ENCODE measurements around the gene MAN1C1.

MAN1C1 gene

DNA sequence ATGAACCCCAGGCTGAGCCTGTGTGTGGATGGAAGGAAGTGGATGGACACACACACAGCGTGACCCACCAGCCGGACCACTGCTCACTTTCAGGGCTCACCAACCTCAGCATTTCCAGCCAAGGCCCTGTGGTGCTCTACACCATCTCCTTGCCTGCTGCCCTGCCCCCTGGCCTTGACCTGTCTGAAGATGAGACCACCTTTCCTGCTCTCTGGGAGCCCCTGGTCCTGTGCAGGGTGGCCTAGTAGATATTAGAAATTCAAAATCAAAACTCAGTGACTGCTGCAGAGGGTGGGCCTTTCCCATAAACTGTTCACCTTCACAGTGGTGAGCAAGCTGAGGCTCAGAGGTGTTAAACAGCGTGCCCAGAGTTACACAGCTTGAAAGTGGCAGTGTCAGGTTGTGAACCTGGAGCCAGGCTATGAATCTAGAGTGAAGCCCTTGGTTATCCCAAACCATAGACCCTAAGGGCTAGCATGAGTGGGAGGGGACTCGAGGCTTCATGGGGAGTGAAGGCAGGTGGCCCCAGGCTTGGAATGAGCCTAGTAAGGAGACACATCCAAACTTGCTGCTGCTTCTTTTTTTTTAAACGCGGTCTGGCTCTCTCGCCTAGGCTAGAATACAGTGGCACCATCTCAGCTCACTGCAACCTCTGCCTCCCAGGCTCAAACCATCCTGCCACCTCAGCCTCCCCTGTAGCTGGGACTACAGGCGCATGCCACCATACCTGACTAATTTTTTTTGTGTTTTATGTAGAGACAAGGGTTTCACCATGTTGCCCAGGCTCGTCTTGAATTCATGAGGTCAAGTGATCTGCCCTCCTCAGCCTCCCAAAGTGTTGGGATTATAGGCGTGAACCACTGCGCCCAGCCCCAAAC is 41.5 kb downstream of the MAN1C1 start:
- TF ChIP-seq ISL1 (CRISPR knock-in tag; IDR thresholded peaks at IDR 0.05) (no peak), TCF4 (CRISPR knock-in tag; IDR thresholded peaks at IDR 0.05; ENCODE audit: borderline replicate concordance) (no peak), CSDC2 (CRISPR knock-in tag; IDR thresholded peaks at IDR 0.05) (no peak), BACH2 (CRISPR knock-in tag; IDR thresholded peaks at IDR 0.05; ENCODE audit: borderline replicate concordance) (no peak), TOX (CRISPR knock-in tag; IDR thresholded peaks at IDR 0.05; ENCODE audit: borderline replicate concordance) (no peak), GLIS3 (CRISPR knock-in tag; IDR thresholded peaks at IDR 0.05) (no peak), ZNF565 (CRISPR knock-in tag; conservative IDR thresholded peaks at IDR 0.05; ENCODE audit: low read depth) (no peak), ZC3H10 (CRISPR knock-in tag; IDR thresholded peaks at IDR 0.05) (no peak), SNAI2 (CRISPR knock-in tag; IDR thresholded peaks at IDR 0.05) (no peak), ZFP30 (CRISPR knock-in tag; IDR thresholded peaks at IDR 0.05) (no peak), RARB (CRISPR knock-in tag; IDR thresholded peaks at IDR 0.05) (no peak), ARNTL (CRISPR knock-in tag; IDR thresholded peaks at IDR 0.05; ENCODE audit: borderline replicate concordance, low read depth) (no peak), ZNF70 (CRISPR knock-in tag; IDR thresholded peaks at IDR 0.05) (no peak)
- TF ChIP-seq, protein P1, sequence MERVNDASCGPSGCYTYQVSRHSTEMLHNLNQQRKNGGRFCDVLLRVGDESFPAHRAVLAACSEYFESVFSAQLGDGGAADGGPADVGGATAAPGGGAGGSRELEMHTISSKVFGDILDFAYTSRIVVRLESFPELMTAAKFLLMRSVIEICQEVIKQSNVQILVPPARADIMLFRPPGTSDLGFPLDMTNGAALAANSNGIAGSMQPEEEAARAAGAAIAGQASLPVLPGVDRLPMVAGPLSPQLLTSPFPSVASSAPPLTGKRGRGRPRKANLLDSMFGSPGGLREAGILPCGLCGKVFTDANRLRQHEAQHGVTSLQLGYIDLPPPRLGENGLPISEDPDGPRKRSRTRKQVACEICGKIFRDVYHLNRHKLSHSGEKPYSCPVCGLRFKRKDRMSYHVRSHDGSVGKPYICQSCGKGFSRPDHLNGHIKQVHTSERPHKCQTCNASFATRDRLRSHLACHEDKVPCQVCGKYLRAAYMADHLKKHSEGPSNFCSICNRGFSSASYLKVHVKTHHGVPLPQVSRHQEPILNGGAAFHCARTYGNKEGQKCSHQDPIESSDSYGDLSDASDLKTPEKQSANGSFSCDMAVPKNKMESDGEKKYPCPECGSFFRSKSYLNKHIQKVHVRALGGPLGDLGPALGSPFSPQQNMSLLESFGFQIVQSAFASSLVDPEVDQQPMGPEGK (CRISPR knock-in tag; IDR thresholded peaks at IDR 0.05; ENCODE audit: borderline replicate concordance): no peak
- TF ChIP-seq, protein P2, sequence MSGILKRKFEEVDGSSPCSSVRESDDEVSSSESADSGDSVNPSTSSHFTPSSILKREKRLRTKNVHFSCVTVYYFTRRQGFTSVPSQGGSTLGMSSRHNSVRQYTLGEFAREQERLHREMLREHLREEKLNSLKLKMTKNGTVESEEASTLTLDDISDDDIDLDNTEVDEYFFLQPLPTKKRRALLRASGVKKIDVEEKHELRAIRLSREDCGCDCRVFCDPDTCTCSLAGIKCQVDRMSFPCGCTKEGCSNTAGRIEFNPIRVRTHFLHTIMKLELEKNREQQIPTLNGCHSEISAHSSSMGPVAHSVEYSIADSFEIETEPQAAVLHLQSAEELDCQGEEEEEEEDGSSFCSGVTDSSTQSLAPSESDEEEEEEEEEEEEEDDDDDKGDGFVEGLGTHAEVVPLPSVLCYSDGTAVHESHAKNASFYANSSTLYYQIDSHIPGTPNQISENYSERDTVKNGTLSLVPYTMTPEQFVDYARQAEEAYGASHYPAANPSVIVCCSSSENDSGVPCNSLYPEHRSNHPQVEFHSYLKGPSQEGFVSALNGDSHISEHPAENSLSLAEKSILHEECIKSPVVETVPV (CRISPR knock-in tag; IDR thresholded peaks at IDR 0.05): no peak
- TF ChIP-seq, protein P3, sequence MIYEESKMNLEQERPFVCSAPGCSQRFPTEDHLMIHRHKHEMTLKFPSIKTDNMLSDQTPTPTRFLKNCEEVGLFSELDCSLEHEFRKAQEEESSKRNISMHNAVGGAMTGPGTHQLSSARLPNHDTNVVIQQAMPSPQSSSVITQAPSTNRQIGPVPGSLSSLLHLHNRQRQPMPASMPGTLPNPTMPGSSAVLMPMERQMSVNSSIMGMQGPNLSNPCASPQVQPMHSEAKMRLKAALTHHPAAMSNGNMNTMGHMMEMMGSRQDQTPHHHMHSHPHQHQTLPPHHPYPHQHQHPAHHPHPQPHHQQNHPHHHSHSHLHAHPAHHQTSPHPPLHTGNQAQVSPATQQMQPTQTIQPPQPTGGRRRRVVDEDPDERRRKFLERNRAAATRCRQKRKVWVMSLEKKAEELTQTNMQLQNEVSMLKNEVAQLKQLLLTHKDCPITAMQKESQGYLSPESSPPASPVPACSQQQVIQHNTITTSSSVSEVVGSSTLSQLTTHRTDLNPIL (CRISPR knock-in tag; IDR thresholded peaks at IDR 0.05; ENCODE audit: low read depth): no peak
- TF ChIP-seq, protein P4, sequence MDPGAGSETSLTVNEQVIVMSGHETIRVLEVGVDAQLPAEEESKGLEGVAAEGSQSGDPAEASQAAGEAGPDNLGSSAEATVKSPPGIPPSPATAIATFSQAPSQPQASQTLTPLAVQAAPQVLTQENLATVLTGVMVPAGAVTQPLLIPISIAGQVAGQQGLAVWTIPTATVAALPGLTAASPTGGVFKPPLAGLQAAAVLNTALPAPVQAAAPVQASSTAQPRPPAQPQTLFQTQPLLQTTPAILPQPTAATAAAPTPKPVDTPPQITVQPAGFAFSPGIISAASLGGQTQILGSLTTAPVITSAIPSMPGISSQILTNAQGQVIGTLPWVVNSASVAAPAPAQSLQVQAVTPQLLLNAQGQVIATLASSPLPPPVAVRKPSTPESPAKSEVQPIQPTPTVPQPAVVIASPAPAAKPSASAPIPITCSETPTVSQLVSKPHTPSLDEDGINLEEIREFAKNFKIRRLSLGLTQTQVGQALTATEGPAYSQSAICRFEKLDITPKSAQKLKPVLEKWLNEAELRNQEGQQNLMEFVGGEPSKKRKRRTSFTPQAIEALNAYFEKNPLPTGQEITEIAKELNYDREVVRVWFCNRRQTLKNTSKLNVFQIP (CRISPR knock-in tag; IDR thresholded peaks at IDR 0.05; ENCODE audit: borderline replicate concordance, low read depth): no peak
- no peak for ATAC-seq

DNA sequence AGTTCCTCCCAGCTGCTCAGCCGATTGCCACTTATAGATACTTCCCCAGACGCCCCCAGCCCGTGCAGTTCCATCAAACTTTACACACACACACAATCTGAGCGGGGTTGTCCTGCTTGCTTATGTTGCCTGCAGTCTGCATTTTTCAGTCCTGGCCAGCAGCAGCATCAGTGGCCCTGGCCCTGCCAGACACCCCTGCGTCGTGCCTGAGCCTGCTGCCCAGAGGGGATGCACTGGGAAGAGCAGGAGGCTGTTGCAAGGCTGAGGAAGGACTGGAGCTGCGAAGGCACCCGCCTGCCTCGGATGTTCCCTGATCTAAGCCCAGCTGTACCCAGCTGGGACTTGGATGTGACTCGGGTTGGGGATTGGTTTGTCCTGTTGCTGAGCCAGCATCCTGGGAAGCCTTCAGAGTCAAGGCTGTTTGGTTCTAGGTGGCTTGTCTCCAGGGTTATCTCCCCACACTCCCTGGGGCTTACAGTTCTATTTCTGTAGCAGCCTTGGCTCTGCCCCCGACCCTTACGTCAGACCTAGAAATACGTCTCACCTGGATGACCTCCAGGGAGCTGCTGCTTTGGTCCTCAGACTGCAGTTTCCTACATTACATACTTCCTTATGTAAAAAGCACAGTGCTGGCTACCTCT is 42.3 kb downstream of the MAN1C1 start:
- ATAC-seq: peak; percentile 32; the same call in 2 of the 3 replicates
- TF ChIP-seq SNAI2 (CRISPR knock-in tag; IDR thresholded peaks at IDR 0.05) (no peak), TCF4 (CRISPR knock-in tag; IDR thresholded peaks at IDR 0.05; ENCODE audit: borderline replicate concordance) (no peak), ZNF70 (CRISPR knock-in tag; IDR thresholded peaks at IDR 0.05) (no peak), ZNF565 (CRISPR knock-in tag; conservative IDR thresholded peaks at IDR 0.05; ENCODE audit: low read depth) (no peak), ESRRG (CRISPR knock-in tag; IDR thresholded peaks at IDR 0.05) (no peak), ZC3H10 (CRISPR knock-in tag; IDR thresholded peaks at IDR 0.05) (no peak), GLIS3 (CRISPR knock-in tag; IDR thresholded peaks at IDR 0.05) (no peak), OSR1 (CRISPR knock-in tag; IDR thresholded peaks at IDR 0.05) (no peak), ZFP30 (CRISPR knock-in tag; IDR thresholded peaks at IDR 0.05) (no peak)

DNA sequence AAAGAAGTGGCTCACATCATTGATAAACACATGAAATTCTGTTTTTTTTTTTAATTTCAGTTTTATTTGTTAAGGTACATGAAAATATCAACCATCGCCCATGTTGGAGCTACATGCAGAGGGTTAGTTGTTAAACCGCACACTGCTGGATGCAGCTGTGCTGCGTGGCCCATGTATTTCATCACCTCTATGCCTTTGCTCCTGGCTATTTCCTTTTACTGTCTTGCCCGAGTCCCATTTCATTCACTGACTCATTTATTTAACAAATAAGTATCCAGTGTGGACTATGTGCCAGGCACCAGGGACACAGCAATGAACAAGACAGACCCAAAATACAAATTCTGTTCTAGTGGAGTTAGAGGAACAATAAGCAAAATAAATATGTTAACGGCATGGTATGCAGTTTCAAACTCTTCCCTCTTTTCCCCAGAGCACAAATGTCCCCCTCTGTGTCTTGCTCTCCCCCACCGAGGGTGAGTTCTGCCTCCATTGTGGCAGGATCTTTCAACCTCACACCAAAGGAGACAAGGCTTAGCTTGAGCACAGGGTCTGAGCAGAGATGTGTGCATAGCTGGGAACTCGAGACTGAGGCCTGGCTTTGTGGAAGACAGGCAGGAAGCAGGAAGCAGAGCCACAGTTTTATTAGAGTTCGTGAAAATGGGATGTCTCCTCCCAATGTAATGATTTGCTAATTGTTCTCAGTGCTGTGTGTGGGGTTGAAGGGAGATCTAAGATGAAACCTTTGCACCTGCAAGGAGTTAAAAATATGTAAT is 44.6 kb downstream of the MAN1C1 start:
- TF ChIP-seq ZNF70 (CRISPR knock-in tag; IDR thresholded peaks at IDR 0.05) (no peak), TOX (CRISPR knock-in tag; IDR thresholded peaks at IDR 0.05; ENCODE audit: borderline replicate concordance) (no peak), ISL1 (CRISPR knock-in tag; IDR thresholded peaks at IDR 0.05) (no peak)
- TF ChIP-seq, protein P3 (CRISPR knock-in tag; IDR thresholded peaks at IDR 0.05; ENCODE audit: low read depth): no peak
- ATAC-seq: no peak

All from SK-N-SH treated with all-trans-retinoic acid at 6 μM for 48 hours (cell line).